Calu3 (cell line): ENCODE measurements around the gene ZYX. TPM values are rescaled to one million over a fixed set of nuclear protein-coding genes. Genes with fewer than 3 reads are reported as not detected.
A peak's percentile ranks its signal among the peaks of the same experiment; 100 is the strongest.

Experiments used
- BruUV-seq: library from RNA; stranded (reverse); fragments of 400-500 nt; replicated peaks from 2 replicates; lab custom pipeline; 2021; lab: Mats Ljungman, UMichigan
- CTCF ChIA-PET: fragments of 300-600 bp; sonication (Branson Sonifier 250); formaldehyde crosslinking; loops from one replicate; lab custom pipeline; 2022; ENCODE audit warnings: antibody characterized with exemption; lab: Charles Lee
- DNase-seq: peaks from one replicate; pipeline ENCODE4 v3.0.0; 2022
- H3K27ac Mint-ChIP-seq: one replicate; pipeline ENCODE4 v1.8.0; 2022; ENCODE audit warnings: mixed read lengths; ENCODE audit not compliant: unreplicated experiment
- H3K27me3 Mint-ChIP-seq: one replicate; pipeline ENCODE4 v1.8.0; 2022; ENCODE audit warnings: mixed read lengths; ENCODE audit not compliant: unreplicated experiment
- H3K36me3 Mint-ChIP-seq: one replicate; pipeline ENCODE4 v1.8.0; 2022; ENCODE audit warnings: mild to moderate bottlenecking, moderate library complexity, mixed read lengths; ENCODE audit not compliant: insufficient read depth, unreplicated experiment
- H3K4me1 Mint-ChIP-seq: one replicate; pipeline ENCODE4 v1.8.0; 2022; ENCODE audit warnings: mild to moderate bottlenecking, low read depth, mixed read lengths; ENCODE audit not compliant: unreplicated experiment
- H3K4me3 Mint-ChIP-seq: one replicate; pipeline ENCODE4 v1.8.0; 2022; ENCODE audit warnings: mild to moderate bottlenecking, low read depth, moderate library complexity, mixed read lengths; ENCODE audit not compliant: unreplicated experiment
- H3K9me3 Mint-ChIP-seq: one replicate; pipeline ENCODE4 v1.8.0; 2022; ENCODE audit warnings: low read depth, mixed read lengths; ENCODE audit not compliant: unreplicated experiment
- intact Hi-C: fragments of 100-400 bp; cut with micrococcal nuclease; formaldehyde crosslinking; loops from one replicate; pipeline ENCODE4 v1.10.0; 2022; ENCODE audit not compliant: unreplicated experiment
- total RNA-seq: library from RNA; stranded (reverse); gene quantifications from 2 replicates; pipeline ENCODE4 v1.2.3, GENCODE V29; 2022
- TF ChIP-seq, protein P1 (sequence below): fragments of 200-600 bp; IDR thresholded peaks from one replicate; pipeline ENCODE4 v1.8.0; 2022; ENCODE audit warnings: antibody characterized with exemption; ENCODE audit not compliant: unreplicated experiment

The ZYX gene
- total RNA-seq, 1 experiment from 2014 or later, result 114 TPM

DNA sequence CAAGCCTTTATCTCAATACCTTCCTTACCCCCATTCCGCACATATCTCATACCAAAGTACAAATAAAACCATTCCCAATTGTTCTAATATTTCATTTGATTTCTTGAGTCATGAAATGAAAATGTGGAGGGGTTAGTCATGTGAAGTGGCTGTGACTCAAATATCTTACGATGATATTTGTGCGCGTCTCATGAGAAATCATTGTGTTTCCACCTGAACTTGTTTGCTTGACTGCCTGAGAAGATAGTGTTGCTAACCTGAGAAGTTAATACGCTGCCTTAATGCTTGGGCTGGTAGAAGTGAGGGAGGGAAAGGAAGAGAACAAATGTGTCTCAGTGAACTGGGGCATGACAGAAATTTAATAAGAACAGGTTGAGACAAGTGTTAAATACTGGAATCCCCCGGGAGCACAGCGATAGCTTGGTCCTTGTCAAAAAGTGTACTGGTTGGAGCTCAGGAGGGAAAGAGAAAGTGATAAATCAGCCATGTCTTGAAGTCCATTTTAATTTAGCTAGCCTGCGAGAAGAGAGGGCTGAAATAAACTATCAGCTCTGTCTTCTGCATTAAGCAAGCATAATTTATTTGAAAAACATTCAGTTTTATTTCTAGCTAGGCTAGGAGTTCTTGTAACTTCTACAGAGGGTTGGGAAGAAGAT is 34.7 kb downstream of the ZYX start:
- Mint-ChIP-seq H3K36me3 (no peaks in the 10 kb centered on the region), H3K27ac (peak overlapping the region; percentile 23), H3K9me3 (no peaks in the 10 kb centered on the region), H3K4me1 (peaks cover 39% of the 10 kb centered on the region), H3K4me3 (peak overlapping the region; percentile 61), H3K27me3 (no peaks in the 10 kb centered on the region)
- intact Hi-C loops, result loop anchor here (1.0 to 2.0 kb wide), 2 partner anchors 95 to 176 kb away; no protein-coding TSS in a partner anchor
- CTCF ChIA-PET, result interaction anchor here (0.9 to 1.0 kb wide), 2 partner anchors 89 to 176 kb away, joined by 4 to 5 read pairs; no protein-coding TSS in a partner anchor
- TF ChIP-seq, protein P1, sequence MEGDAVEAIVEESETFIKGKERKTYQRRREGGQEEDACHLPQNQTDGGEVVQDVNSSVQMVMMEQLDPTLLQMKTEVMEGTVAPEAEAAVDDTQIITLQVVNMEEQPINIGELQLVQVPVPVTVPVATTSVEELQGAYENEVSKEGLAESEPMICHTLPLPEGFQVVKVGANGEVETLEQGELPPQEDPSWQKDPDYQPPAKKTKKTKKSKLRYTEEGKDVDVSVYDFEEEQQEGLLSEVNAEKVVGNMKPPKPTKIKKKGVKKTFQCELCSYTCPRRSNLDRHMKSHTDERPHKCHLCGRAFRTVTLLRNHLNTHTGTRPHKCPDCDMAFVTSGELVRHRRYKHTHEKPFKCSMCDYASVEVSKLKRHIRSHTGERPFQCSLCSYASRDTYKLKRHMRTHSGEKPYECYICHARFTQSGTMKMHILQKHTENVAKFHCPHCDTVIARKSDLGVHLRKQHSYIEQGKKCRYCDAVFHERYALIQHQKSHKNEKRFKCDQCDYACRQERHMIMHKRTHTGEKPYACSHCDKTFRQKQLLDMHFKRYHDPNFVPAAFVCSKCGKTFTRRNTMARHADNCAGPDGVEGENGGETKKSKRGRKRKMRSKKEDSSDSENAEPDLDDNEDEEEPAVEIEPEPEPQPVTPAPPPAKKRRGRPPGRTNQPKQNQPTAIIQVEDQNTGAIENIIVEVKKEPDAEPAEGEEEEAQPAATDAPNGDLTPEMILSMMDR, result no peak
- no TSS peak for BruUV-seq
- no peak for DNase-seq

DNA sequence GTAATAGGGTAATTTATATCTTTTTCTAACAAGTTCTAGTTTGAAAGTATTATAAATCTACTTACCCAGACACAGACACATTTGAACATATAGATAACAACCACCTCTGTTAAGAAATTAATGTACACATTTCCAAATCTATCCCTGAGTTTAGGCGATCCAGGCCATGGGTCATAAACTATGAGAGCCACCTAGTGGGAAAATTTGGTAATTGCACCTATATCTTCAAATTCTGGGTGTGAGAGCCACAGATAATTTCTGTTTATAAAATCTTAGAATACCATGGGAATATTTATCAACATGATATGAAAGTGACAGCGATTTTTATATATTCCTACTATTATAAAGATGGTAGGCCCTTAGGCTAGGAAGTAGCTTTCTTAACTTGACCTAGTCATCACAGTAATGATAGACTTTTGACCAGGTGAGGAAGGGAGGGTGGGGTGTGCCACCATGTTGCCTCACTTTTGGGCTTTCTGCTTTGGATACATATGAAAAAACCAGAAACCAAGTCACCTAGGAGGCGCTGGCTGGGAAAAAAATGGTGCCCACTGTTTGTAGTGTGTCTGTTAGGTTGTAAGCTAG is 35.5 kb downstream of the ZYX start:
- intact Hi-C loops, result loop anchor here (1.0 to 2.0 kb wide), 2 partner anchors 96 to 176 kb away; no protein-coding TSS in a partner anchor
- no peak overlapping the region for H3K4me3 Mint-ChIP-seq
- TF ChIP-seq, protein P1, result peak; percentile 70
- no peaks in the 10 kb centered on the region for H3K27me3 Mint-ChIP-seq
- H3K4me1 Mint-ChIP-seq, result peaks cover 39% of the 10 kb centered on the region
- DNase-seq, result peak; percentile 41
- no TSS peak for BruUV-seq
- no peaks in the 10 kb centered on the region for H3K9me3 Mint-ChIP-seq
- no peaks in the 10 kb centered on the region for H3K36me3 Mint-ChIP-seq
- CTCF ChIA-PET, result interaction anchor here (0.6 to 1.0 kb wide), 3 partner anchors 36 to 176 kb away, joined by 3 to 5 read pairs (median 4); no protein-coding TSS in a partner anchor
- no peak overlapping the region for H3K27ac Mint-ChIP-seq

DNA sequence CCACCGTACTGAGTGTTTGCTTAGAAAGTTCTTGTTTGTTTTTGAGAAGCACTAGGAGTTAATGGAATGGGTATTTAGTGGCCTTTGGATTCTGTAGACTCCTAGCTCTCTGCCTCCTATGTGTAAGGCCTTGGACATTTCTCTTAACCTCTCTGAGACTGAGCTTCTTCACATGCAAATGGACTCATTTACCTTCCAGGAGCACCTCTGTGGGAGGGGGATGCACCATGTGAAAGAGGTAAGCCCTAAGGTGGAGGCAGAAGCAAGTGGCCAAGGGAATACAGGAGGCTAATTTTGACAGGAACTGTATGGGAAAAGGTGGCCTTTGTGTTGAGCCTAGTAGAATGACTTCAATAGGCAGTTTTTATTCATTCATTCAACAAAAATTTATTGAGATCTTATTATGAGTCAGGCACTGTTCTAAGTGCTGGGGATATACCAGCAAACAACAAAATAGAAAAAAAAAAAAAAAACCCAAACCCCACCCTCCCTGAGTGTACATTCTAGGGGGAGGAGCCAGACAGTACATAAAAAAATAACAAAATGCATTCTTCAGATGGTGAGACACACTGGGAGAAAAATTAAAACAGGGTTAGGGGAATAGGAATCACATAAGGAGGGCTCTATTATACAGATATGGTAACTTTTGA is 36.7 kb downstream of the ZYX start:
- no peak for DNase-seq
- CTCF ChIA-PET, result no interaction called here
- Mint-ChIP-seq H3K27ac (no peak overlapping the region), H3K9me3 (no peaks in the 10 kb centered on the region), H3K4me3 (no peak overlapping the region), H3K36me3 (no peaks in the 10 kb centered on the region), H3K4me1 (peaks cover 39% of the 10 kb centered on the region), H3K27me3 (no peaks in the 10 kb centered on the region)
- intact Hi-C loops, result loop anchor here (2.0 kb wide), 1 partner anchor 97 kb away; no protein-coding TSS in a partner anchor
- TF ChIP-seq, protein P1, result no peak
- BruUV-seq, result no TSS peak

DNA sequence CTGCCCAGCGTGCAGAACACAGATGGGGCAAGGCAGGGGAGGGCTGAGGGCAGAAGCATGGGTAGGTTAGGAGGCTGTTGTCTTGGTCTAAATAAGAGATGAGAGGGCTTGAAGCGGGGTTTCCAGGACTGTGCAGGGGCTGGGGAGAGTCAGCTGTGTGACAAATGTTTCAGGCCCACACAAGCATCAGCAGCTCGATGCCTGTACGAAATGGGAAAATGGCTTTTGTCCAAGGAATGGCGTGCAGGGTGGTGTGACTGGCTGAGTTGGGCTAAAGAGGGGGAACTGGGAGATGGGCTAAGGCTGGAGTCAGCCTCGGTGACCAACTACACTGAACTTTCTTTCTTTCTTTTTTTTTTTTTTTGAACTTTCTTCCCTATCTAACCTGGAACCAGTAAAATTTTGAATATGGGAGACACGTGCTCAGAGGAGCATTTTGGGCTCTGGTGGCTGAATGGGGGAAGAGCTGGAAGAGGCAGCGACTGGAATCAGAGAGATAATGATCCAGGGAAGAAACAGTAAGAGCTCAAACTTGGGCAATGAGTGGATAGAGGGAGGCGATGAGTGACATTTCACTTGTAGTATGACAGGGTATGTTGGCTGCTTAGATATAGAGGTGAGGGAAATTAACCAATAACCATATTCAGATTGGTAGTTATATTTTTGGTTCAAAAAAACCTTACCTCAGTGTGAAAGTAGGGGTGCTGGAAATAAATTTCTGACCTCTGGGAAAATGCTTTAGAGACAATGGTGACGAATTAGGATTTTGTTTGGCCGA is 37.7 kb downstream of the ZYX start:
- Mint-ChIP-seq H3K9me3 (no peaks in the 10 kb centered on the region), H3K4me1 (peaks cover 39% of the 10 kb centered on the region), H3K27ac (no peak overlapping the region), H3K36me3 (no peaks in the 10 kb centered on the region), H3K27me3 (no peaks in the 10 kb centered on the region), H3K4me3 (no peak overlapping the region)
- CTCF ChIA-PET, result no interaction called here
- DNase-seq, result no peak
- TF ChIP-seq, protein P1, result no peak
- no TSS peak for BruUV-seq
- intact Hi-C loops, result no loop called here
